OCI-LY1 (cell line): ENCODE data around the gene TSEN54.

Source experiments
- H2AFZ ChIP-seq: fragments of 200-600 bp; sonication (generic), shearing (Covaris generic); 2 replicates; pipeline ENCODE4 v1.6.0; 2014; ENCODE audit warnings: antibody characterized with exemption, mild to moderate bottlenecking, low read length
- H3F3A ChIP-seq: fragments of 200-600 bp; sonication (generic), shearing (Covaris generic); 2 replicates; pipeline ENCODE4 v1.6.0; 2014; ENCODE audit warnings: mild to moderate bottlenecking, antibody characterized with exemption, low read length, moderate library complexity; ENCODE audit not compliant: insufficient read depth
- H3K27ac ChIP-seq: fragments of 200-600 bp; sonication (generic); 2 replicates; pipeline ENCODE4 v1.5.1; 2014; ENCODE audit warnings: low read length, mixed run types, mild to moderate bottlenecking, low read depth; ENCODE audit not compliant: poor library complexity, severe bottlenecking
- H3K27me3 ChIP-seq: fragments of 200-600 bp; sonication (generic); 2 replicates; pipeline ENCODE4 v1.6.0; 2014; ENCODE audit warnings: antibody characterized with exemption, mild to moderate bottlenecking, low read length, moderate library complexity; ENCODE audit not compliant: insufficient read depth
- H3K36me3 ChIP-seq: fragments of 200-600 bp; sonication (generic); 2 replicates; pipeline ENCODE4 v1.6.1; 2014; ENCODE audit warnings: mild to moderate bottlenecking, antibody characterized with exemption, low read length, moderate library complexity, mixed read lengths; ENCODE audit not compliant: insufficient read depth
- H3K4me1 ChIP-seq: fragments of 200-600 bp; sonication (generic); 2 replicates; pipeline ENCODE4 v1.5.1; 2014; ENCODE audit warnings: mild to moderate bottlenecking, low read length, moderate library complexity; ENCODE audit not compliant: insufficient read depth, severe bottlenecking
- H3K4me2 ChIP-seq: fragments of 200-600 bp; sonication (generic), shearing (Covaris generic); 2 replicates; pipeline ENCODE4 v1.6.1; 2014; ENCODE audit warnings: low read length
- H3K4me3 ChIP-seq: fragments of 200-600 bp; sonication (generic); 2 replicates; pipeline ENCODE4 v1.5.1; 2014; ENCODE audit warnings: low read length, low read depth, mild to moderate bottlenecking, mixed read lengths; ENCODE audit not compliant: poor library complexity, severe bottlenecking
- H3K79me2 ChIP-seq: fragments of 200-600 bp; shearing (Covaris generic); 2 replicates; pipeline ENCODE4 v1.6.1; 2016; ENCODE audit warnings: mixed run types, low read length, mixed read lengths; ENCODE audit not compliant: insufficient read depth
- H3K9ac ChIP-seq: fragments of 200-600 bp; sonication (generic), shearing (Covaris generic); 2 replicates; pipeline ENCODE4 v1.6.1; 2014; ENCODE audit warnings: mild to moderate bottlenecking, low read length, mixed read lengths
- H3K9me2 ChIP-seq: fragments of 200-600 bp; sonication (generic), shearing (Covaris generic); 2 replicates; pipeline ENCODE4 v1.6.1; 2014; ENCODE audit warnings: low read depth, mild to moderate bottlenecking, low read length, mixed read lengths
- H3K9me3 ChIP-seq: fragments of 200-600 bp; shearing (Covaris generic); 2 replicates; pipeline ENCODE4 v1.6.1; 2014; ENCODE audit warnings: low read length, mixed read lengths
- H4K20me1 ChIP-seq: fragments of 200-600 bp; sonication (generic), shearing (Covaris generic); 2 replicates; pipeline ENCODE4 v1.6.0; 2016; ENCODE audit warnings: mild to moderate bottlenecking, low read length; ENCODE audit not compliant: insufficient read depth
- CTCF ChIP-seq: fragments of 200-600 bp; sonication (generic), shearing (Covaris generic); IDR thresholded peaks from 2 replicates; pipeline ENCODE4 v1.5.1; 2017; ENCODE audit warnings: mild to moderate bottlenecking, antibody characterized with exemption, low read length, moderate library complexity, mixed read lengths
- EZH2 ChIP-seq: fragments of 200-600 bp; sonication (generic), shearing (Covaris generic); IDR thresholded peaks from 2 replicates; pipeline ENCODE4 v1.8.0; 2017; ENCODE audit warnings: borderline replicate concordance, mixed run types, mild to moderate bottlenecking, antibody characterized with exemption, low read length, moderate library complexity, mixed read lengths

Gene TSEN54

GRCh38 chr17:75571197-75571884, 55.0 kb downstream of the TSEN54 start:
- Histone ChIP-seq H3K27me3 (peaks cover 3% of the 10 kb centered on the region; the same call in 1 of the 2 replicates), H3K9me3 (no peaks in the 10 kb centered on the region), H3K4me3 (peak overlapping the region; percentile 45), H3F3A (no peaks in the 10 kb centered on the region), H3K4me2 (peak overlapping the region; percentile 58), H3K4me1 (peaks cover 13% of the 10 kb centered on the region), H3K36me3 (no peaks in the 10 kb centered on the region), H2AFZ (no peak overlapping the region), H4K20me1 (no peaks in the 10 kb centered on the region), H3K79me2 (no peaks in the 10 kb centered on the region), H3K9me2 (no peaks in the 10 kb centered on the region), H3K9ac (peak overlapping the region; percentile 47; the same call in 1 of the 2 replicates), H3K27ac (no peak overlapping the region)
- TF ChIP-seq CTCF (no peak), EZH2 (no peak)

- Histone ChIP-seq H3K4me3 (peak overlapping the region; percentile 45), H3K4me1 (peaks cover 13% of the 10 kb centered on the region), H3K9me2 (no peaks in the 10 kb centered on the region), H3K27ac (no peak overlapping the region), H3K27me3 (0 out of 2 replicates have a peak, but pooled peaks cover 3% of the 10 kb centered on the region), H3K9me3 (no peaks in the 10 kb centered on the region), H4K20me1 (no peaks in the 10 kb centered on the region), H2AFZ (no peak overlapping the region), H3F3A (no peaks in the 10 kb centered on the region), H3K4me2 (peak overlapping the region; percentile 58; the same call in 1 of the 2 replicates), H3K79me2 (no peaks in the 10 kb centered on the region), H3K9ac (no peak overlapping the region; the same call in 1 of the 2 replicates), H3K36me3 (no peaks in the 10 kb centered on the region)
- TF ChIP-seq EZH2 (no peak), CTCF (no peak)
Observed at GRCh38 chr17:75571885-75572215, 55.5 kb downstream of the TSEN54 start.

GRCh38 chr17:75572713-75573539, 56.6 kb downstream of the TSEN54 start:
- no peaks in the 10 kb centered on the region for H3K36me3 ChIP-seq

More at GRCh38 chr17:75572713-75573539, 56.6 kb downstream of the TSEN54 start:
- Histone ChIP-seq H3K27me3 (peaks cover 7% of the 10 kb centered on the region; the same call in 1 of the 2 replicates), H3K9me3 (no peaks in the 10 kb centered on the region), H3K27ac (no peak overlapping the region), H3F3A (no peaks in the 10 kb centered on the region), H3K79me2 (no peaks in the 10 kb centered on the region), H3K9me2 (no peaks in the 10 kb centered on the region), H4K20me1 (no peaks in the 10 kb centered on the region), H2AFZ (no peak overlapping the region), H3K4me1 (peaks cover 13% of the 10 kb centered on the region), H3K9ac (no peak overlapping the region), H3K4me3 (no peak overlapping the region), H3K4me2 (no peak overlapping the region)
- TF ChIP-seq EZH2: no peak
- TF ChIP-seq CTCF: no peak
